Head of caudate nucleus (tissue), 42 donors: ENCODE measurements around the gene PPRC1.

Source experiments
- DNase-seq, 42 donors: peaks; one replicate each; pipeline versions ENCODE4 v3.0.0 to v3.0.0-alpha.2; 2020 to 2021; ENCODE audit warnings: mixed read lengths in 7 of 42
- intact Hi-C: fragments of 100-400 bp; cut with DNase I; formaldehyde crosslinking; loops from one replicate; pipeline ENCODE4 v1.15.0; 2022

The PPRC1 gene

GRCh38 chr10:102135956-102136526, 3.2 kb downstream of the PPRC1 start:
- DNase-seq, result no peak
- intact Hi-C loops, result no loop called here

- intact Hi-C loops, result no loop called here
- DNase-seq, result no peak
Measured at GRCh38 chr10:102139281-102140110, 6.7 kb downstream of the PPRC1 start.

GRCh38 chr10:102140218-102140617, 7.4 kb downstream of the PPRC1 start:
- intact Hi-C loops, result no loop called here

GRCh38 chr10:102140913-102141540, 8.2 kb downstream of the PPRC1 start:
- DNase-seq, result no peak
- intact Hi-C loops, result no loop called here

More at GRCh38 chr10:102140218-102140617, 7.4 kb downstream of the PPRC1 start:
- DNase-seq, result no peak

GRCh38 chr10:102141583-102142107, 8.8 kb downstream of the PPRC1 start:
- DNase-seq, result no peak
- intact Hi-C loops, result no loop called here

- intact Hi-C loops, result no loop called here
- DNase-seq, result no peak
Measured at GRCh38 chr10:102146971-102147428, 14.2 kb downstream of the PPRC1 start.

GRCh38 chr10:102147561-102147960, 14.7 kb downstream of the PPRC1 start:
- no peak for DNase-seq
- intact Hi-C loops, result no loop called here

- intact Hi-C loops, result no loop called here
- DNase-seq, result no peak
Measured at GRCh38 chr10:102148275-102148674, 15.4 kb downstream of the PPRC1 start.

- intact Hi-C loops, result no loop called here
- no peak for DNase-seq
Measured at GRCh38 chr10:102150970-102151773, 18.3 kb downstream of the PPRC1 start.

- DNase-seq, result peak; percentile 94 to 100 (median 98)
- intact Hi-C loops, result no loop called here
Measured at GRCh38 chr10:102151774-102152544, 19.1 kb downstream of the PPRC1 start, which contains the start of gene NOLC1. Gene NOLC1, plus strand, starts transcription at chr10:102152389. Its CDS starts 22 bp downstream, at chr10:102152411.

- peak in 3 of 42 donors; percentile 24 to 27 (median 24) for DNase-seq
- intact Hi-C loops, result no loop called here
Measured at GRCh38 chr10:102152545-102152890, 19.7 kb downstream of the PPRC1 start.

- intact Hi-C loops, result no loop called here
- no peak for DNase-seq
Measured at GRCh38 chr10:102153093-102153620, 20.3 kb downstream of the PPRC1 start.

- DNase-seq, result no peak
- intact Hi-C loops, result no loop called here
Measured at GRCh38 chr10:102154466-102155116, 21.8 kb downstream of the PPRC1 start.

- intact Hi-C loops, result no loop called here
- no peak for DNase-seq
Measured at GRCh38 chr10:102157224-102157623, 24.4 kb downstream of the PPRC1 start.

GRCh38 chr10:102159051-102159597, 26.3 kb downstream of the PPRC1 start:
- DNase-seq, result no peak
- intact Hi-C loops, result no loop called here

GRCh38 chr10:102159831-102160230, 27.0 kb downstream of the PPRC1 start:
- peak in 17 of 42 donors; percentile 8 to 64 (median 26) for DNase-seq
- intact Hi-C loops, result loop anchor here (10.0 kb wide), 1 partner anchor 195 kb away; no protein-coding TSS in a partner anchor

GRCh38 chr10:102163342-102163989, 30.6 kb downstream of the PPRC1 start:
- DNase-seq, result no peak
- intact Hi-C loops, result loop anchor here (10.0 kb wide), 1 partner anchor 191 kb away; no protein-coding TSS in a partner anchor
